Cerebellar nuclear complex (tissue), 1 donor: ENCODE measurements around the gene PDE8A.
"Not testable (repeated sequence)": the region's sequence is repeated elsewhere in the genome, so short reads cannot be mapped to it uniquely, and the experiment has no call there.

Source experiments
- DNase-seq, 2 experiments: peaks; one replicate each; lab custom pipeline; 2025; lab: John Stamatoyannopoulos, UW

PDE8A gene

GRCh38 chr15:85131915-85132314 lies 150.3 kb downstream of the PDE8A start:
- DNase-seq: no peak

- DNase-seq: no peak
Measured at GRCh38 chr15:85133709-85134108, 152.1 kb downstream of the PDE8A start.

GRCh38 chr15:85137489-85138168 lies 156.0 kb downstream of the PDE8A start:
- DNase-seq: no peak

- no peak for DNase-seq
Measured at GRCh38 chr15:85139391-85139790, 157.7 kb downstream of the PDE8A start.

- DNase-seq: no peak
Measured at GRCh38 chr15:85141726-85142125, 160.1 kb downstream of the PDE8A start.

- DNase-seq: no peak
Measured at GRCh38 chr15:85142312-85142711, 160.7 kb downstream of the PDE8A start.

- DNase-seq: no peak
Measured at GRCh38 chr15:85149465-85150129, 167.9 kb downstream of the PDE8A start.

GRCh38 chr15:85150130-85150480 lies 168.4 kb downstream of the PDE8A start:
- DNase-seq: no peak

- DNase-seq: no peak
Measured at GRCh38 chr15:85151145-85151544, 169.5 kb downstream of the PDE8A start.

- DNase-seq: no peak
Measured at GRCh38 chr15:85151861-85152260, 170.2 kb downstream of the PDE8A start.

GRCh38 chr15:85154061-85154460 lies 172.4 kb downstream of the PDE8A start:
- no peak for DNase-seq

- DNase-seq: no peak
Measured at GRCh38 chr15:85155360-85155759, 173.7 kb downstream of the PDE8A start.

GRCh38 chr15:85155857-85156256 lies 174.2 kb downstream of the PDE8A start:
- no peak for DNase-seq

GRCh38 chr15:85157344-85157743 lies 175.7 kb downstream of the PDE8A start:
- no peak for DNase-seq

- DNase-seq: no peak
Measured at GRCh38 chr15:85162237-85162636, 180.6 kb downstream of the PDE8A start.

GRCh38 chr15:85164841-85165466 lies 183.3 kb downstream of the PDE8A start:
- no peak for DNase-seq

- DNase-seq: no peak
Measured at GRCh38 chr15:85167568-85167967, 185.9 kb downstream of the PDE8A start.

GRCh38 chr15:85168642-85169173 lies 187.1 kb downstream of the PDE8A start:
- DNase-seq: no peak

- no peak for DNase-seq
Measured at GRCh38 chr15:85171736-85172135, 190.1 kb downstream of the PDE8A start.

GRCh38 chr15:85172846-85173490 lies 191.3 kb downstream of the PDE8A start:
- no peak for DNase-seq

GRCh38 chr15:85173630-85174029 lies 192.0 kb downstream of the PDE8A start:
- not testable (repeated sequence) for DNase-seq

- DNase-seq: no peak
Measured at GRCh38 chr15:85174521-85174920, 192.9 kb downstream of the PDE8A start.
